ENCODE measurements around the gene VEGFC. TPM values are rescaled to one million over a fixed set of nuclear protein-coding genes. Genes with fewer than 3 reads are reported as not detected.

The VEGFC gene
- polyA plus RNA-seq, 1 donor from 2014 or later: 0.63 TPM

DNA sequence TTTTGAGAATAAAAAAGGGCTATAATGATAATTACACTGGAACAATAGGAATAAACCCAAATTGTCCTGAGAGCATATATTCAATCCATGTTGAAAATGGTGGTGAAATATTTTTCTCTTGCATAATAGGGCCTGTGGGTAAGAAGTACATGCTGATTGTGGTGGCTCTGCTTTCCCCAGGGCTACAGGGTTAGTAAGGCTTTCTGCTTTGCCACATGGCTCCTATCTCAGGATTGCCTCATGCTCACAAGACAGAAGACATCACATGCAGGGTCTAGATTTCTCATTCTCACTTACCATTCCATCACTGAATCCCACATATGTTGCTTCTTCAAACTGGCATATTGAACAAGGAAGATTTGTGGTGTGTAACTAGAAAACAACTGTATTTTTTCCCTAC is 12.4 kb upstream of the VEGFC start:
- H3K9me3 ChIP-seq (ENCODE audit: low read length): no peaks in the 10 kb centered on the region
- H3K9ac ChIP-seq (ENCODE audit: low read length): no peak overlapping the region
- H3K4me2 ChIP-seq (ENCODE audit: low read length): no peak overlapping the region
- TF ChIP-seq EP300 (conservative IDR thresholded peaks at IDR 0.05; ENCODE audit: poor library complexity, severe bottlenecking) (no peak), TAF1 (IDR thresholded peaks at IDR 0.05; ENCODE audit: low read depth) (no peak), SMC3 (conservative IDR thresholded peaks at IDR 0.05; ENCODE audit: poor library complexity) (no peak), EZH2 (IDR thresholded peaks at IDR 0.05; ENCODE audit: borderline replicate concordance, insufficient read depth, low read length, poor library complexity, severe bottlenecking) (no peak), MXI1 (conservative IDR thresholded peaks at IDR 0.05; ENCODE audit: poor library complexity, severe bottlenecking) (no peak), RAD21 (conservative IDR thresholded peaks at IDR 0.05) (no peak), POLR2AphosphoS5 (IDR thresholded peaks at IDR 0.05) (no peak)
- TF ChIP-seq, protein P1, sequence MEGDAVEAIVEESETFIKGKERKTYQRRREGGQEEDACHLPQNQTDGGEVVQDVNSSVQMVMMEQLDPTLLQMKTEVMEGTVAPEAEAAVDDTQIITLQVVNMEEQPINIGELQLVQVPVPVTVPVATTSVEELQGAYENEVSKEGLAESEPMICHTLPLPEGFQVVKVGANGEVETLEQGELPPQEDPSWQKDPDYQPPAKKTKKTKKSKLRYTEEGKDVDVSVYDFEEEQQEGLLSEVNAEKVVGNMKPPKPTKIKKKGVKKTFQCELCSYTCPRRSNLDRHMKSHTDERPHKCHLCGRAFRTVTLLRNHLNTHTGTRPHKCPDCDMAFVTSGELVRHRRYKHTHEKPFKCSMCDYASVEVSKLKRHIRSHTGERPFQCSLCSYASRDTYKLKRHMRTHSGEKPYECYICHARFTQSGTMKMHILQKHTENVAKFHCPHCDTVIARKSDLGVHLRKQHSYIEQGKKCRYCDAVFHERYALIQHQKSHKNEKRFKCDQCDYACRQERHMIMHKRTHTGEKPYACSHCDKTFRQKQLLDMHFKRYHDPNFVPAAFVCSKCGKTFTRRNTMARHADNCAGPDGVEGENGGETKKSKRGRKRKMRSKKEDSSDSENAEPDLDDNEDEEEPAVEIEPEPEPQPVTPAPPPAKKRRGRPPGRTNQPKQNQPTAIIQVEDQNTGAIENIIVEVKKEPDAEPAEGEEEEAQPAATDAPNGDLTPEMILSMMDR (IDR thresholded peaks at IDR 0.05; ENCODE audit: poor library complexity, severe bottlenecking): no peak
- TF ChIP-seq, protein P2, sequence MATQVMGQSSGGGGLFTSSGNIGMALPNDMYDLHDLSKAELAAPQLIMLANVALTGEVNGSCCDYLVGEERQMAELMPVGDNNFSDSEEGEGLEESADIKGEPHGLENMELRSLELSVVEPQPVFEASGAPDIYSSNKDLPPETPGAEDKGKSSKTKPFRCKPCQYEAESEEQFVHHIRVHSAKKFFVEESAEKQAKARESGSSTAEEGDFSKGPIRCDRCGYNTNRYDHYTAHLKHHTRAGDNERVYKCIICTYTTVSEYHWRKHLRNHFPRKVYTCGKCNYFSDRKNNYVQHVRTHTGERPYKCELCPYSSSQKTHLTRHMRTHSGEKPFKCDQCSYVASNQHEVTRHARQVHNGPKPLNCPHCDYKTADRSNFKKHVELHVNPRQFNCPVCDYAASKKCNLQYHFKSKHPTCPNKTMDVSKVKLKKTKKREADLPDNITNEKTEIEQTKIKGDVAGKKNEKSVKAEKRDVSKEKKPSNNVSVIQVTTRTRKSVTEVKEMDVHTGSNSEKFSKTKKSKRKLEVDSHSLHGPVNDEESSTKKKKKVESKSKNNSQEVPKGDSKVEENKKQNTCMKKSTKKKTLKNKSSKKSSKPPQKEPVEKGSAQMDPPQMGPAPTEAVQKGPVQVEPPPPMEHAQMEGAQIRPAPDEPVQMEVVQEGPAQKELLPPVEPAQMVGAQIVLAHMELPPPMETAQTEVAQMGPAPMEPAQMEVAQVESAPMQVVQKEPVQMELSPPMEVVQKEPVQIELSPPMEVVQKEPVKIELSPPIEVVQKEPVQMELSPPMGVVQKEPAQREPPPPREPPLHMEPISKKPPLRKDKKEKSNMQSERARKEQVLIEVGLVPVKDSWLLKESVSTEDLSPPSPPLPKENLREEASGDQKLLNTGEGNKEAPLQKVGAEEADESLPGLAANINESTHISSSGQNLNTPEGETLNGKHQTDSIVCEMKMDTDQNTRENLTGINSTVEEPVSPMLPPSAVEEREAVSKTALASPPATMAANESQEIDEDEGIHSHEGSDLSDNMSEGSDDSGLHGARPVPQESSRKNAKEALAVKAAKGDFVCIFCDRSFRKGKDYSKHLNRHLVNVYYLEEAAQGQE (IDR thresholded peaks at IDR 0.05; ENCODE audit: borderline replicate concordance): no peak
- no peaks in the 10 kb centered on the region for H4K20me1 ChIP-seq (ENCODE audit: insufficient read depth)
- no peaks in the 10 kb centered on the region for H3K36me3 ChIP-seq (ENCODE audit: insufficient read depth, low read length)
- H3K79me2 ChIP-seq (replicated peaks; ENCODE audit: insufficient read depth, low read length): no peaks in the 10 kb centered on the region
- H3F3A ChIP-seq (ENCODE audit: insufficient read depth, low read length, poor library complexity, severe bottlenecking): no peaks in the 10 kb centered on the region
- H2AFZ ChIP-seq (ENCODE audit: low read depth, low read length): no peak overlapping the region
- no peak overlapping the region for H3K4me3 ChIP-seq (ENCODE audit: low read length)
- no peaks in the 10 kb centered on the region for H3K9me2 ChIP-seq (ENCODE audit: insufficient read depth, low read length)
- no peaks in the 10 kb centered on the region for H3K27me3 ChIP-seq (ENCODE audit: insufficient read depth, low read depth, low read length)
- H3K27ac ChIP-seq (ENCODE audit: low read length): no peak overlapping the region

DNA sequence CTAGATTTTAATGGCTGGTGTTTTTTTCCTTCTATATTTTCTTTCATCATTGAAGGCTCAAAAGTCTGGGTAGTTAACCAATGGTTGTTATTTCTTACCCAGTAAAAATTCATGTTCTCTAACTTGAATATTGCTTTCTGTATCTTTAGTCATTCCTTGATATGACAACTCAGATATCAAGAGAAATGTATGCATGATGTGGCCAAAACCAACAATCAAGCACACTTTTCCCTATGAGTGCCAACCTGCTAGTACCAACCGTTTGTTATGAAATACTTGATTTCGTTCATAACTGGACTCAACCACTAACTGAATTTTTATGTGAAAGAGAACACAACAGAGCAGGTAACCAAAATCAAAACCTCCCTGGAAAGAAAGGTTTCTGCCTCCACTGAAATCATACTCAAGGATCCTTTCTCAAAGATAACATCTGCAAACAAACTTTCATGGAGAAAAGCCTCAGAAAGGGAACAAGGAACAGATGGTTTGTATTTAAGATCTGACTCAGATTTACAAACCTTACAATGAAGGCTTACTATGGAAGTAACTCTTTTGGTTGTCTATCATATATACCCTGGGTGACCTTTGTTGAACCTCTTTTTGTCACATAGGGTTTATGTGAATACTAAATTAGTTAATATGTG is 8.3 kb upstream of the VEGFC start:
- TF ChIP-seq, protein P1 (IDR thresholded peaks at IDR 0.05; ENCODE audit: poor library complexity, severe bottlenecking): no peak
- no peak for TF ChIP-seq EZH2 (IDR thresholded peaks at IDR 0.05; ENCODE audit: borderline replicate concordance, insufficient read depth, low read length, poor library complexity, severe bottlenecking)
- TF ChIP-seq MXI1 (conservative IDR thresholded peaks at IDR 0.05; ENCODE audit: poor library complexity, severe bottlenecking): no peak
- H3K4me2 ChIP-seq (ENCODE audit: low read length): no peak overlapping the region
- no peaks in the 10 kb centered on the region for H3K27me3 ChIP-seq (ENCODE audit: insufficient read depth, low read depth, low read length)
- no peak overlapping the region for H3K4me3 ChIP-seq (ENCODE audit: low read length)
- no peaks in the 10 kb centered on the region for H3K9me2 ChIP-seq (ENCODE audit: insufficient read depth, low read length)
- no peak overlapping the region for H2AFZ ChIP-seq (ENCODE audit: low read depth, low read length)
- H3K79me2 ChIP-seq (replicated peaks; ENCODE audit: insufficient read depth, low read length): no peaks in the 10 kb centered on the region
- no peaks in the 10 kb centered on the region for H3F3A ChIP-seq (ENCODE audit: insufficient read depth, low read length, poor library complexity, severe bottlenecking)
- H3K36me3 ChIP-seq (ENCODE audit: insufficient read depth, low read length): no peaks in the 10 kb centered on the region
- H3K9me3 ChIP-seq (ENCODE audit: low read length): no peaks in the 10 kb centered on the region
- H4K20me1 ChIP-seq (ENCODE audit: insufficient read depth): no peaks in the 10 kb centered on the region
- H3K9ac ChIP-seq (ENCODE audit: low read length): no peak overlapping the region
- no peak overlapping the region for H3K27ac ChIP-seq (ENCODE audit: low read length)

All from neural cell (in vitro differentiated cells).